CD14-positive monocyte (primary cell): ENCODE results near the gene UNK. TPM values are rescaled to one million over a fixed set of nuclear protein-coding genes. Genes with fewer than 3 reads are reported as not detected.
A peak's percentile ranks its signal among the peaks of the same experiment; 100 is the strongest.

Experiments
- DNase-seq, 3 donors: peaks; one replicate each; pipeline ENCODE4 v3.0.0-alpha.2; 2011 to 2022
- H2AFZ ChIP-seq: 2 replicates; pipeline ENCODE4 v1.6.0; 2012; ENCODE audit warnings: mild to moderate bottlenecking, low read depth, low read length, inconsistent platforms; ENCODE audit not compliant: insufficient read depth, poor library complexity, severe bottlenecking
- H3K27ac ChIP-seq, 2 donors: 1 replicate in 1 of 2; 2 replicates in 1 of 2; pipeline ENCODE4 v1.5.1; 2012 to 2013; ENCODE audit warnings: low read length in 2 of 2, control low read depth in 1 of 2, inconsistent platforms in 1 of 2, low read depth in 1 of 2, mild to moderate bottlenecking in 1 of 2
- H3K27me3 ChIP-seq, 2 donors: one replicate each; pipeline versions ENCODE4 v1.6.0 to v1.6.1; 2011 to 2013; ENCODE audit warnings: low read length in 2 of 2; ENCODE audit not compliant: control insufficient read depth in 2 of 2, insufficient read depth in 2 of 2
- H3K36me3 ChIP-seq, 2 donors: replicated peaks in 1 of 2; 1 replicate in 1 of 2; 2 replicates in 1 of 2; pipeline versions ENCODE4 v1.5.1 to v1.6.1; 2012 to 2013; ENCODE audit warnings: low read length in 2 of 2, control low read depth in 1 of 2, inconsistent platforms in 1 of 2, mild to moderate bottlenecking in 1 of 2; ENCODE audit not compliant: insufficient read depth in 2 of 2, control insufficient read depth in 1 of 2
- H3K4me1 ChIP-seq, 2 donors: 1 replicate in 1 of 2; 2 replicates in 1 of 2; pipeline versions ENCODE4 v1.5.1 to v1.6.1; 2012 to 2013; ENCODE audit warnings: low read length in 2 of 2, control low read depth in 1 of 2, inconsistent platforms in 1 of 2, mild to moderate bottlenecking in 1 of 2, moderate library complexity in 1 of 2; ENCODE audit not compliant: insufficient read depth in 2 of 2, control insufficient read depth in 1 of 2
- H3K4me2 ChIP-seq: replicated peaks from 2 replicates; pipeline ENCODE3; 2012; ENCODE audit warnings: low read length, moderate library complexity, mild to moderate bottlenecking; ENCODE audit not compliant: poor library complexity, severe bottlenecking; ENCODE audit errors: extremely low read depth
- H3K4me3 ChIP-seq, 3 experiments: fragments of 200-600 bp in 1 of 3; sonication (generic) in 1 of 3; replicated peaks in 1 of 3; 1 replicate in 2 of 3; 2 replicates in 1 of 3; pipeline ENCODE4 v1.5.1; 2011 to 2013; ENCODE audit warnings: low read length in 3 of 3, mild to moderate bottlenecking in 3 of 3, control low read depth in 2 of 3, low read depth in 2 of 3, inconsistent platforms in 1 of 3, moderate library complexity in 1 of 3
- H3K79me2 ChIP-seq: 2 replicates; pipeline ENCODE4 v1.6.0; 2012; ENCODE audit warnings: mild to moderate bottlenecking, control low read depth, inconsistent platforms, low read length, moderate library complexity; ENCODE audit not compliant: insufficient read depth
- H3K9ac ChIP-seq: 2 replicates; pipeline ENCODE4 v1.6.0; 2017; ENCODE audit warnings: low read length, mild to moderate bottlenecking; ENCODE audit not compliant: insufficient read depth, poor library complexity, severe bottlenecking
- H3K9me3 ChIP-seq, 2 donors: replicated peaks in 1 of 2; 1 replicate in 1 of 2; 2 replicates in 1 of 2; pipeline versions ENCODE4 v1.5.1 to v1.6.1; 2012 to 2013; ENCODE audit warnings: low read length in 2 of 2, control low read depth in 1 of 2; ENCODE audit not compliant: control insufficient read depth in 1 of 2, insufficient read depth in 1 of 2
- H4K20me1 ChIP-seq: 2 replicates; pipeline ENCODE4 v1.6.0; 2012; ENCODE audit warnings: mild to moderate bottlenecking, low read length, control low read depth, moderate library complexity; ENCODE audit not compliant: insufficient read depth
- H3K27ac Mint-ChIP-seq, 7 donors: one replicate each; pipeline ENCODE4 v1.8.0; 2020; ENCODE audit warnings: mild to moderate bottlenecking in 7 of 7, mixed read lengths in 7 of 7, moderate library complexity in 6 of 7, inconsistent platforms in 2 of 7
- H3K27me3 Mint-ChIP-seq, 3 donors: one replicate each; pipeline ENCODE4 v1.8.0; 2021 to 2022; ENCODE audit warnings: low read depth in 3 of 3, mild to moderate bottlenecking in 3 of 3, mixed read lengths in 3 of 3, moderate library complexity in 3 of 3, inconsistent platforms in 1 of 3
- H3K36me3 Mint-ChIP-seq, 2 donors: one replicate each; pipeline ENCODE4 v1.8.0; 2020; ENCODE audit warnings: mixed read lengths in 2 of 2, inconsistent platforms in 1 of 2, mild to moderate bottlenecking in 1 of 2
- H3K4me1 Mint-ChIP-seq: one replicate; pipeline ENCODE4 v1.8.0; 2020; ENCODE audit warnings: mild to moderate bottlenecking, mixed read lengths
- H3K4me3 Mint-ChIP-seq, 2 donors: one replicate each; pipeline ENCODE4 v1.8.0; 2020; ENCODE audit warnings: mild to moderate bottlenecking in 2 of 2, mixed read lengths in 2 of 2, moderate library complexity in 1 of 2
- H3K9me3 Mint-ChIP-seq, 7 donors: one replicate each; pipeline ENCODE4 v1.8.0; 2020 to 2022; ENCODE audit warnings: mixed read lengths in 7 of 7, mild to moderate bottlenecking in 6 of 7, moderate library complexity in 6 of 7, inconsistent platforms in 2 of 7
- WGBS: methylation state at CpG from one replicate; pipeline ENCODE4 v1.1.5; 2013; ENCODE audit warnings: missing lambda C conversion rate; ENCODE audit not compliant: insufficient coverage; 5-methylcytosine and 5-hydroxymethylcytosine counted together
- intact Hi-C, 2 donors: fragments of 100-400 bp; cut with micrococcal nuclease; formaldehyde crosslinking; loops; one replicate each; pipeline versions ENCODE4 v1.15.0 to v1.15.1; 2023
- polyA plus RNA-seq, 3 donors: library from polyadenylated mRNA; depleted of rRNA in 1 of 3; unstranded in 2 of 3; stranded (reverse) in 1 of 3; fragments of 300-500 nt in 2 of 3; fragments of >200 nt in 1 of 3; fragmentation: Illumina TruSeq in 2 of 3; gene quantifications; 1 replicate in 2 of 3; 2 replicates in 1 of 3; pipeline ENCODE4 v1.2.3, GENCODE V29; 2012 to 2021
- TF ChIP-seq, protein P1 (sequence below): fragments of 200-600 bp; IDR thresholded peaks from one replicate; pipeline ENCODE4 v1.8.0; 2022; ENCODE audit warnings: antibody characterized with exemption, mild to moderate bottlenecking

UNK gene
- polyA plus RNA-seq, 3 donors: 6.3 to 12.9 (median 7.8) TPM

DNA sequence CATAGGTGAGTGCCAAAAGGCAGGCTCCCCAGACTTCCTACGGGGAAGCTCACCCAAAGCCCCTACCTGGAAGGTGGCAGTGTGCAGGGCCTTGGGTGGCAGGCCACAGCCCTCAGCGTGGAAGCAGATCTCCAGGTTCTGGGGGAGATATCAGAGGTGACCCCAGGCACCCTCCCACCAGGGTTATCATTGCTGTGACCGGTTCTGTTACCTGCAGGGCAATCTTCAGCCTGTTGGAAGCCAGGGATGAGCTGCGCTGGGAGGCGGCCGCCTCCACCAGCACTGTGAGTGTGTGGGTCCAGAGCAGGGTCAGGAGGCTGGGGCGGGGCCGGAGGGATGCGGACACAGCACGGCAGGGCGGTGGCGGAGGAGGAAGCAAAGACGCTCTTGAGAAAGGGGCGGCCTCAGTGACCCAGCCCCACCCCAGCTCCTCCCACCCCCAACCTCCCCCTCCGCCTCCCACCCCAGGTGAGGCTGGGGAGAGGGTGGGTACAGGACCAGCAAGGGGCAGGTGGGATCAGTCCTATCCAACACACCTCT lies 46.5 kb downstream of the UNK start:
- Histone ChIP-seq H3K4me1 (peaks cover 14 to 29% of the 10 kb centered on the region in 2 donors), H3K36me3 (peaks cover 69 to 90% of the 10 kb centered on the region in 2 donors), H2AFZ (no peak overlapping the region), H3K79me2 (no peaks in the 10 kb centered on the region), H3K9me3 (no peaks in the 10 kb centered on the region), H3K4me3 (no peak overlapping the region), H3K4me2 (no peak overlapping the region), H3K9ac (no peak overlapping the region), H3K27me3 (no peaks in the 10 kb centered on the region), H3K27ac (peak overlapping the region in 1 of 2 donors; percentile 87), H4K20me1 (peaks cover 86% of the 10 kb centered on the region)
- Mint-ChIP-seq H3K36me3 (peaks cover 58 to 86% of the 10 kb centered on the region in 2 donors), H3K4me3 (no peak overlapping the region), H3K27me3 (peaks cover 0 to 2% (median 0%) of the 10 kb centered on the region in 3 donors), H3K27ac (peak overlapping the region; percentile 46 to 95 (median 90)), H3K9me3 (no peaks in the 10 kb centered on the region), H3K4me1 (peaks cover 31% of the 10 kb centered on the region)
- intact Hi-C loops: no loop called here
- DNase-seq: no peak
- TF ChIP-seq, protein P1, sequence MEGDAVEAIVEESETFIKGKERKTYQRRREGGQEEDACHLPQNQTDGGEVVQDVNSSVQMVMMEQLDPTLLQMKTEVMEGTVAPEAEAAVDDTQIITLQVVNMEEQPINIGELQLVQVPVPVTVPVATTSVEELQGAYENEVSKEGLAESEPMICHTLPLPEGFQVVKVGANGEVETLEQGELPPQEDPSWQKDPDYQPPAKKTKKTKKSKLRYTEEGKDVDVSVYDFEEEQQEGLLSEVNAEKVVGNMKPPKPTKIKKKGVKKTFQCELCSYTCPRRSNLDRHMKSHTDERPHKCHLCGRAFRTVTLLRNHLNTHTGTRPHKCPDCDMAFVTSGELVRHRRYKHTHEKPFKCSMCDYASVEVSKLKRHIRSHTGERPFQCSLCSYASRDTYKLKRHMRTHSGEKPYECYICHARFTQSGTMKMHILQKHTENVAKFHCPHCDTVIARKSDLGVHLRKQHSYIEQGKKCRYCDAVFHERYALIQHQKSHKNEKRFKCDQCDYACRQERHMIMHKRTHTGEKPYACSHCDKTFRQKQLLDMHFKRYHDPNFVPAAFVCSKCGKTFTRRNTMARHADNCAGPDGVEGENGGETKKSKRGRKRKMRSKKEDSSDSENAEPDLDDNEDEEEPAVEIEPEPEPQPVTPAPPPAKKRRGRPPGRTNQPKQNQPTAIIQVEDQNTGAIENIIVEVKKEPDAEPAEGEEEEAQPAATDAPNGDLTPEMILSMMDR: no peak
- 92% methylated on average over 4 of the region's 15 CpGs for WGBS

DNA sequence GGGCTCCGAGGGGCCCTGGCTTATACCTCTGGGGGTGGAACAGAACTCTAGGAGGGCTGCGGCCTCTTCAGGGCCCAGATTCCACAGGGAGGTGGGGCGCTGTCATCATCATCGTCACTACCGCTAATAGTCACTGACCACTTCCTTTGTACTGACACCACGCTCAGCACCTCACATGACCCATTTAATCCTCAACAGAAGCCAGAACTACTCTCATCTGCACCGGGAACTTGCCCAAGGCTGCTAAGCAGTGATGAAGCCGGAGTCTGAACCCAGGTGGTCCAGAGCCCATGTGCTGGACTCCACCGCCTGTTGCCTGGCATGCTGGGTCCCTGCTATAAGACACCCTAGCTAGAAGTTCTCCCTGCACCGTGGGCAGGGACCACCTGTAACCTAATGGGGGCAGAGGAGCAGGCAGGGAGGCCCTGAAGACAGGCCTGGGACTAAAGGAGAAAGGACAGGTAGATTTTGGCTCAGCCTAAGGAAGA lies 47.6 kb downstream of the UNK start:
- H4K20me1 ChIP-seq: peaks cover 84% of the 10 kb centered on the region
- peak; percentile 57 to 85 (median 76) for DNase-seq
- peaks cover 14 to 29% of the 10 kb centered on the region in 2 donors for H3K4me1 ChIP-seq
- peaks cover 0 to 2% (median 2%) of the 10 kb centered on the region in 3 donors for H3K27me3 Mint-ChIP-seq
- H3K9me3 ChIP-seq: no peaks in the 10 kb centered on the region
- H3K9me3 Mint-ChIP-seq: no peaks in the 10 kb centered on the region
- H3K27ac ChIP-seq: peak overlapping the region; percentile 66 to 87
- H2AFZ ChIP-seq: no peak overlapping the region
- TF ChIP-seq, protein P1: no peak
- peak overlapping the region; percentile 87 to 95 (median 93) for H3K27ac Mint-ChIP-seq
- intact Hi-C loops: no loop called here
- no peaks in the 10 kb centered on the region for H3K27me3 ChIP-seq
- H3K4me1 Mint-ChIP-seq: peaks cover 31% of the 10 kb centered on the region
- no peaks in the 10 kb centered on the region for H3K79me2 ChIP-seq
- 33% methylated on average over 8 of the region's 10 CpGs for WGBS
- H3K9ac ChIP-seq: peak overlapping the region; percentile 43
- peaks cover 77 to 90% of the 10 kb centered on the region in 2 donors for H3K36me3 ChIP-seq
- peak overlapping the region; percentile 11 for H3K4me2 ChIP-seq
- H3K4me3 Mint-ChIP-seq: peak overlapping the region in 1 of 2 donors; percentile 39
- H3K36me3 Mint-ChIP-seq: peaks cover 62 to 90% of the 10 kb centered on the region in 2 donors
- H3K4me3 ChIP-seq: no peak overlapping the region
